ENCODE data around the gene EEF1AKMT4.
A peak's percentile ranks its signal among the peaks of the same experiment; 100 is the strongest.

Gene EEF1AKMT4

GRCh38 chr3:184296616-184297015, 47.1 kb downstream of the EEF1AKMT4 start:
- FAIRE-seq (no peak), DNase-seq (ENCODE audit: insufficient read length, low spot score) (no peak)

- peak; percentile 97 for DNase-seq (ENCODE audit: insufficient read length, low spot score)
- FAIRE-seq, result no peak
Measured at GRCh38 chr3:184298759-184299487, 49.5 kb downstream of the EEF1AKMT4 start, which contains the start of gene PSMD2. Gene PSMD2 (plus strand): TSS chr3:184299241. CDS start chr3:184299267, 26 bp downstream.

DNA sequence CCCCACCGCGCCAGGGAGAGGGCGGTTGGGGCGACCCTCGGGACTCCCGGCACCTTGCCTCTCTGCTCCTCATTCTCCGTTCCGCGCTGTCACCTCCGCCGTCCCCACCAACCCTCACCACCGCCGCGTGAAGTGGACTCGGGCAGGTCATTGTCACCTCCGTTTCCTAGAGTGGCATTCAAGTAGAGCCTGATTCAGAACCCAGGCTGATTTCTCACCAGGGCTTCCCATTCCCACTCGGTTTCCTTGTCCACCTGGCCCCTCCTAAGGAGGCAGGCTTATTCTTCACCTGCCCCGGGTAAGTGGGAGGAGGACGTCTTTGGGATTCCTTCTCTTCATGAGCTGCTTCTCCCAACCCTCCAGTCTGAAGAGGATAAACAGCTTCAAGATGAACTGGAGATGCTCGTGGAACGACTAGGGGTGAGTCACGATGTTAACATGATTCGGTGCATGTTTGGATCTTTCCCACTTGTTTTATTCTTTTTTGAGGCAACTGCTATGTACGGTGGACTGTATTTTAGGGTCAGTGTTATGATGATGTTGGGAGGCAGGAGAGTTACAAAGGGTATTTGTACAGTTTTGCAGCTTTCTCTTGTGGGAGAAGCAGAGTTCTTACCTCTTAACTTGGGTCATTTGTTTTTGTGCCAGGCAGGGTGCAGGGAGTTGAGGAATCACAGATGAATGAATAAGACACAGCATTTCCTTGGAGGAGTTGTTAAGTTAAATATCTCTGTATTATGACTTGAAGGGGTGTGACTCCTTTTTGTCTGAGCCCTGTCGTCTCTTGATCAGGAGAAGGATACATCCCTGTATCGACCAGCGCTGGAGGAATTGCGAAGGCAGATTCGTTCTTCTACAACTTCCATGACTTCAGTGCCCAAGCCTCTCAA, 50.3 kb downstream of the EEF1AKMT4 start:
- DNase-seq (ENCODE audit: insufficient read length, low spot score), result no peak
- no peak for FAIRE-seq

DNA sequence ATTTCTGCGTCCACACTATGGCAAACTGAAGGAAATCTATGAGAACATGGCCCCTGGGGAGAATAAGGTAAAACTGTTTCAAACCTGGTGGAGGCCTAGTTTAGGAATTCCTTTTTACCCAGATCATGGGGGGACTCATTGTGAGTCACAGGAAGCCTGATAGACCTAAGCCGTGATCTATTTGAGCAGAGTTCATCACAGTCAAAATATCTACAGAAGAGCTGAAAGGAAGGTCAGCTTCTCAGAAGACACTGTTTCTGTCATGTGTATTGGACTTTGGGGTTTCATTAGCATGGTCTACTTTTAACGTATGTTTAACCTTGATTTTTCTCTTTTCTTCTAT, 50.9 kb downstream of the EEF1AKMT4 start:
- no peak for FAIRE-seq
- DNase-seq (ENCODE audit: insufficient read length, low spot score), result no peak

DNA sequence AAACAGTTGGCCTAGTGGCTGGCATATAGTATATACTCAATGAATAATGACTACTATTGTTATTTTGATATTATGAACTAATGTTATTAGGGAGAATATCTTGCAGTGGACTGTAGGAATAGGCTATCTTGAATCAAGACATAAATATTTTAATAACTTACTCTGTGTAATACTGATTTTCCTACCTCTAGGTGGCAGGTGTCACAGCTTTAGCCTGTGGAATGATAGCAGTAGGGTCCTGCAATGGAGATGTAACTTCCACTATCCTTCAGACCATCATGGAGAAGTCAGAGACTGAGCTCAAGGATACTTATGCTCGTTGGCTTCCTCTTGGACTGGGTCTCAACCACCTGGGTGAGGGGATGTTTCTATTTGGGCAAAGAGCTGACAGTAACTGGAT, 56.1 kb downstream of the EEF1AKMT4 start:
- no peak for FAIRE-seq

GRCh38 chr3:184306341-184306972, 57.0 kb downstream of the EEF1AKMT4 start:
- FAIRE-seq (no peak), DNase-seq (ENCODE audit: insufficient read length, low spot score) (no peak)

More for the DNA sequence above, 56.1 kb downstream of the EEF1AKMT4 start:
- DNase-seq (ENCODE audit: insufficient read length, low spot score), result no peak

- DNase-seq (ENCODE audit: insufficient read length, low spot score) (no peak), FAIRE-seq (no peak)
Measured at GRCh38 chr3:184307915-184308314, 58.4 kb downstream of the EEF1AKMT4 start.
